Measurements from ENCODE around the gene RAET1E.
"Not testable (repeated sequence)": the region's sequence is repeated elsewhere in the genome, so short reads cannot be mapped to it uniquely, and the experiment has no call there.

Gene RAET1E

DNA sequence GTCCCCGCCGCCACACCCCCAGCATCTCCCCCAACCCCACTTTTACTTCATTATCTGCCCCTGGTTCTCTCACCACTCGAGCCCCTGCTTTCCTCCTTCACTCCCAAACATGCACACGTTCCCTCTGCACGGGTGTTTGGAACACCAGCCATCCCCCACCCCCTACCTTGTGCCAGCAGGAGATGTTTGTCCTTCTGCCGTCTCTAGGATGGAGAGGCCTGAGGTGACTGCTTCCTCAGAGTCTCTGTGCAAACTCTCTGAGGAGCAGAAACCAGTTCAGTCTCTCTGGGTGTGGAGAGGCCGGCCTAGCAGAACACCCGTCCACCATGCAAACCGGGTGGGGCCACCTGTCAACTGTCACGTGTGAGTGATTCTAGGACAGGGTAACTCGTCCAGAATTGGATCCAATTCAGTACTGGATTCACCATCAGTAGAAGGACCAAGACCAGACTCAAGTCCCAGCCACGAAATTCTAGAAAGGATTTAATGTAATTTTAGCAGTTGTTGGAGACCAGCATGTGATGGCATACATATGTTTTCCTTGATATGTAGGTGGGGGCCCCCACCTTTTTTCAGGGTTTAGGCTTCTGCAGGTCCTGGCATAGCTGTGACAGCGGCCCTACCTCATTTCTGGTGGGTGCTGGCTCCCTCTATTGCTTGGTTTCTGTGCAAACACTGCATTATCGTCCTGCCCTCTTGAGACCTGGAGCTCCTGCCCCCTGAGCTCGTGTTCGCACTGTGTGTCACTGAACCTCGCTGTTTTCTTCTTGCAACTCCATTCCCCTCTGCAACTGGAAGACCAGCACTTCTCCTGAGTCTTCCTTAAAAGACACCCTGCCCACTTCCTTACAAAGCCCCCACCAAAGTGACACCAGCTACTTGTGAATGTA lies at the start of gene RAET1E:
RAET1E (minus strand) TSS at position 259 of the 890 bp plus-strand sequence. CDS start 7,212 bp downstream, outside the sequence.
- no peaks in the 10 kb centered on the region for H3K27me3 ChIP-seq (ENCODE audit: low read length)
- no peak within 1 kb of the TSS for H3K27ac ChIP-seq (ENCODE audit: low read depth, low read length)
- no peak within 1 kb of the TSS for H3K4me2 ChIP-seq (ENCODE audit: low read depth, low read length, poor library complexity, severe bottlenecking)
- no peaks in the 10 kb centered on the region for H3F3A ChIP-seq (ENCODE audit: insufficient read depth)
- no peak within 1 kb of the TSS for H3K9ac ChIP-seq (ENCODE audit: low read length)
- H3K9me2 ChIP-seq (replicated peaks; ENCODE audit: insufficient read depth, low read length), result no peaks in the 10 kb centered on the region
- TF ChIP-seq CTCF (IDR thresholded peaks at IDR 0.05; ENCODE audit: insufficient read depth, low read length, poor library complexity, severe bottlenecking), result no peak
- no peak for TF ChIP-seq EZH2phosphoT487 (conservative IDR thresholded peaks at IDR 0.05; ENCODE audit: low read length)
- no peaks in the 10 kb centered on the region for H3K36me3 ChIP-seq (ENCODE audit: low read length)
- no peak within 1 kb of the TSS for H3K4me3 ChIP-seq (ENCODE audit: insufficient read depth, low read length, poor library complexity, severe bottlenecking)
- H2AFZ ChIP-seq (ENCODE audit: low read depth, low read length, severe bottlenecking), result no peak within 1 kb of the TSS
- H3K9me3 ChIP-seq (ENCODE audit: insufficient read depth, low read length), result no peaks in the 10 kb centered on the region
- no peaks in the 10 kb centered on the region for H4K20me1 ChIP-seq (ENCODE audit: low read depth, low read length)
- no peaks in the 10 kb centered on the region for H3K79me2 ChIP-seq (ENCODE audit: insufficient read depth, low read length)

- H2AFZ ChIP-seq (ENCODE audit: low read depth, low read length, severe bottlenecking); H3K27me3 ChIP-seq (ENCODE audit: low read length); H3K9me3 ChIP-seq (ENCODE audit: insufficient read depth, low read length); H3K9me2 ChIP-seq (replicated peaks; ENCODE audit: insufficient read depth, low read length); H3K4me3 ChIP-seq (ENCODE audit: insufficient read depth, low read length, poor library complexity, severe bottlenecking); H3F3A ChIP-seq (ENCODE audit: insufficient read depth); H3K27ac ChIP-seq (ENCODE audit: low read depth, low read length); H4K20me1 ChIP-seq (ENCODE audit: low read depth, low read length); H3K9ac ChIP-seq (ENCODE audit: low read length); H3K36me3 ChIP-seq (ENCODE audit: low read length); H3K4me2 ChIP-seq (ENCODE audit: low read depth, low read length, poor library complexity, severe bottlenecking); H3K79me2 ChIP-seq (ENCODE audit: insufficient read depth, low read length): not testable (repeated sequence)
These were observed 49.6 kb upstream of the RAET1E start for GRCh38 chr6:149947533-149947932.

GRCh38 chr6:149946631-149947030 lies 48.7 kb upstream of the RAET1E start:
- H3K9me3 ChIP-seq (ENCODE audit: insufficient read depth, low read length); H3K4me2 ChIP-seq (ENCODE audit: low read depth, low read length, poor library complexity, severe bottlenecking); H3K9me2 ChIP-seq (replicated peaks; ENCODE audit: insufficient read depth, low read length); H3K27ac ChIP-seq (ENCODE audit: low read depth, low read length); H3F3A ChIP-seq (ENCODE audit: insufficient read depth); H3K27me3 ChIP-seq (ENCODE audit: low read length); H4K20me1 ChIP-seq (ENCODE audit: low read depth, low read length); H3K4me3 ChIP-seq (ENCODE audit: insufficient read depth, low read length, poor library complexity, severe bottlenecking); H3K9ac ChIP-seq (ENCODE audit: low read length); H3K79me2 ChIP-seq (ENCODE audit: insufficient read depth, low read length); H2AFZ ChIP-seq (ENCODE audit: low read depth, low read length, severe bottlenecking); H3K36me3 ChIP-seq (ENCODE audit: low read length): not testable (repeated sequence)

DNA sequence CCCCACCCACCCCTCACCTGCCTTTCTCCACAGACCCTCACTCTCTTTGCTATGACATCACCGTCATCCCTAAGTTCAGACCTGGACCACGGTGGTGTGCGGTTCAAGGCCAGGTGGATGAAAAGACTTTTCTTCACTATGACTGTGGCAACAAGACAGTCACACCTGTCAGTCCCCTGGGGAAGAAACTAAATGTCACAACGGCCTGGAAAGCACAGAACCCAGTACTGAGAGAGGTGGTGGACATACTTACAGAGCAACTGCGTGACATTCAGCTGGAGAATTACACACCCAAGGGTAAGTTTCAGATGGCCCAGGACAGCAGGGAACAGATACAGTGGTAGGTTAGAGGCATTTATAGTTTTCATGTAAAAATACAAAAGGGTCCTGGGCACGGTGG lies 47.4 kb upstream of the RAET1E start:
- H3K9ac ChIP-seq (ENCODE audit: low read length); H3K79me2 ChIP-seq (ENCODE audit: insufficient read depth, low read length); H3K4me2 ChIP-seq (ENCODE audit: low read depth, low read length, poor library complexity, severe bottlenecking); H2AFZ ChIP-seq (ENCODE audit: low read depth, low read length, severe bottlenecking); H3K4me3 ChIP-seq (ENCODE audit: insufficient read depth, low read length, poor library complexity, severe bottlenecking); H3K9me2 ChIP-seq (replicated peaks; ENCODE audit: insufficient read depth, low read length); H3F3A ChIP-seq (ENCODE audit: insufficient read depth); H3K27me3 ChIP-seq (ENCODE audit: low read length); H3K9me3 ChIP-seq (ENCODE audit: insufficient read depth, low read length); H4K20me1 ChIP-seq (ENCODE audit: low read depth, low read length); H3K27ac ChIP-seq (ENCODE audit: low read depth, low read length); H3K36me3 ChIP-seq (ENCODE audit: low read length): not testable (repeated sequence)

DNA sequence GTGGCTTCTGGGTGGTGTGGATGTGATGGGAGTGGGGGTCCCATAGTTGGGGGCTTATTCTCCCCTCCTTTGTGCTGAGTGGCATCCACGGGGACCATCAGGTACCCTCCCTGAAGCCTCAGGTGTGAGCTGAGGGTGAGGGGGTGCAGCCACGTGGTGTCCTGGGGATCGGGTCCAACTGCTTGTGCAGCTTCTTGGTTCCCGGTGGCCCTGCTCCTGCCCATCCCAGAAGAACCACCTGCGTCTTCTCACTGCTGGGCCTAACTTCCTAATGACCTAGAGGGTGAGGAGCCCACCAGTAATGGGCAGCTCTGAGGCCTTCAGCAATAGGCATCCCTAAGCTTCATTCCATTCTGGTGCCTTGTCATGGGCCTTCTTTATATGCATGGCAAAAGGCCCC lies 45.4 kb upstream of the RAET1E start:
- H3K9me3 ChIP-seq (ENCODE audit: insufficient read depth, low read length); H3K4me3 ChIP-seq (ENCODE audit: insufficient read depth, low read length, poor library complexity, severe bottlenecking); H3K27ac ChIP-seq (ENCODE audit: low read depth, low read length); H2AFZ ChIP-seq (ENCODE audit: low read depth, low read length, severe bottlenecking); H3K9me2 ChIP-seq (replicated peaks; ENCODE audit: insufficient read depth, low read length); H3K4me2 ChIP-seq (ENCODE audit: low read depth, low read length, poor library complexity, severe bottlenecking); H3F3A ChIP-seq (ENCODE audit: insufficient read depth); H3K9ac ChIP-seq (ENCODE audit: low read length); H3K79me2 ChIP-seq (ENCODE audit: insufficient read depth, low read length); H4K20me1 ChIP-seq (ENCODE audit: low read depth, low read length); H3K27me3 ChIP-seq (ENCODE audit: low read length); H3K36me3 ChIP-seq (ENCODE audit: low read length): not testable (repeated sequence)

Data from SU-DHL-6 (cell line).